ENCODE measurements around the gene DAZAP1.

DNA sequence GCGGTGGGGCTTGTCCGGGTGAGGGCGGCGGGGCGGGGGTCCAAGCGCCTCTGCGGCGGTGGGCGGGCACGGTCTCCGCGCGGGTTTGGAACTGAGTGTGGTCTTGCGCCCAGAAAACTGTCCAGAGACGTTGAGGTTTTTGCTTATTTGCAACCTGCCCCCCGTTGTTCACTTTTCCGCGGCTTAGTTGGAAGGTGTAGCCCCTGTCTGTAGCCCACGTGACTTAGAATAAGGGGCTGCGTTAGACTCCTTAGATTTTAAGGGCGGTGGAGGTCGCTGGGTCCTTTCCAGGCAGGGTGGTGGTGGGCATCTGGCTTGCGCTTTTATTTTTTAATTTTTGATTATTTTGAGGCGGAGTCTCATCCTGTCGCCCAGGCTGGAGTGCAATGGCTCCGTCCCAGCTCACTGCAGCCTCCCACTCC lies 31.6 kb downstream of the DAZAP1 start:
- TF ChIP-seq EZH2 (IDR thresholded peaks at IDR 0.05; ENCODE audit: insufficient read depth, poor library complexity, severe bottlenecking) (no peak), EZH2phosphoT487 (IDR thresholded peaks at IDR 0.05; ENCODE audit: insufficient read depth, low read depth) (no peak)
